Esophagus muscularis mucosa (tissue), 4 donors: ENCODE measurements around the gene SOX21. TPM values are rescaled to one million over a fixed set of nuclear protein-coding genes. Genes with fewer than 3 reads are reported as not detected.

ENCODE experiments used
- DNase-seq: peaks from one replicate; pipeline ENCODE4 v3.0.0-alpha.2; 2017; ENCODE audit errors: extremely low spot score
- H3K27ac ChIP-seq, 4 donors: fragments of 200-600 bp; sonication (generic); replicated peaks in 1 of 4; 1 replicate in 3 of 4; 2 replicates in 1 of 4; pipeline ENCODE4 v1.5.1; 2016 to 2019; ENCODE audit warnings: mild to moderate bottlenecking in 1 of 4
- H3K27me3 ChIP-seq, 4 donors: fragments of 200-600 bp; sonication (generic); one replicate each; pipeline versions ENCODE4 v1.5.1 to v1.6.0; 2016 to 2019
- H3K36me3 ChIP-seq, 4 donors: fragments of 200-600 bp; sonication (generic); one replicate each; pipeline ENCODE4 v1.5.1; 2016 to 2019
- H3K4me1 ChIP-seq, 4 donors: fragments of 200-600 bp; sonication (generic); one replicate each; pipeline ENCODE4 v1.5.1; 2016 to 2019
- H3K4me3 ChIP-seq, 4 donors: fragments of 200-600 bp; sonication (generic); 1 replicate in 2 of 4; 2 replicates in 2 of 4; pipeline ENCODE4 v1.5.1; 2016 to 2019; ENCODE audit warnings: mild to moderate bottlenecking in 4 of 4, moderate library complexity in 1 of 4
- H3K9me3 ChIP-seq, 4 donors: fragments of 200-600 bp; sonication (generic); 1 replicate in 3 of 4; 2 replicates in 1 of 4; pipeline ENCODE4 v1.5.1; 2016 to 2019
- CTCF ChIP-seq, 3 experiments: fragments of 200-600 bp in 2 of 3; fragments of 450-650 bp in 1 of 3; sonication (generic) in 2 of 3; IDR thresholded peaks; one replicate each; pipeline ENCODE4 v1.5.1; 2017 to 2019; ENCODE audit warnings: antibody characterized with exemption in 3 of 3, mild to moderate bottlenecking in 2 of 3, moderate library complexity in 1 of 3
- EP300 ChIP-seq: sonication (generic); formaldehyde crosslinking; IDR thresholded peaks from one replicate; pipeline ENCODE4 v1.6.1; 2017; ENCODE audit warnings: antibody characterized with exemption
- POLR2A ChIP-seq: fragments of 450-650 bp; IDR thresholded peaks from one replicate; pipeline ENCODE4 v1.6.1; 2017; ENCODE audit warnings: antibody characterized with exemption, moderate library complexity, mild to moderate bottlenecking, low read depth
- POLR2AphosphoS5 ChIP-seq, 2 donors: sonication (generic); formaldehyde crosslinking; IDR thresholded peaks; one replicate each; pipeline ENCODE4 v1.6.1; 2017; ENCODE audit warnings: antibody characterized with exemption in 2 of 2
- WGBS: methylation state at CpG from one replicate; pipeline ENCODE4 v1.1.5; 2018; 5-methylcytosine and 5-hydroxymethylcytosine counted together
- intact Hi-C: fragments of 100-400 bp; cut with DNase I; formaldehyde crosslinking; loops from one replicate; pipeline ENCODE4 v1.15.1; 2023
- small RNA-seq, 3 donors: library from RNA; depleted of rRNA; stranded (forward); fragments of <200 nt; gene quantifications; one replicate each; pipeline ENCODE3, GENCODE V24; 2016
- total RNA-seq, 4 donors: library from RNA; depleted of rRNA; stranded (reverse); fragments of >200 nt; gene quantifications; one replicate each; pipeline versions ENCODE4 v1.1.0 to v1.2.1, GENCODE V29; 2016

SOX21 gene
- total RNA-seq, 4 donors from 2014 or later, result not detected

- peaks cover 0 to under 1% (median 0%) of the 10 kb centered on the region in 4 donors for H3K9me3 ChIP-seq
- no peak for DNase-seq
- intact Hi-C loops, result no loop called here
- no peak overlapping the region for H3K4me3 ChIP-seq
- WGBS, result 65% methylated on average over 5 of the region's 5 CpGs
- H3K36me3 ChIP-seq, result no peaks in the 10 kb centered on the region
- TF ChIP-seq CTCF (IDR thresholded peaks at IDR 0.05), result no peak
- H3K4me1 ChIP-seq, result no peaks in the 10 kb centered on the region
- H3K27me3 ChIP-seq, result peaks cover 0 to 23% (median 3%) of the 10 kb centered on the region in 4 donors
- H3K27ac ChIP-seq, result no peak overlapping the region
These were observed 50.9 kb downstream of the SOX21 start for GRCh38 chr13:94661406-94661805.

GRCh38 chr13:94660695-94661326 is 51.5 kb downstream of the SOX21 start:
- Histone ChIP-seq H3K9me3 (peaks cover 0 to 5% (median 3%) of the 10 kb centered on the region in 4 donors), H3K27ac (no peak overlapping the region), H3K27me3 (peaks cover 0 to 17% (median 0%) of the 10 kb centered on the region in 4 donors), H3K4me3 (no peak overlapping the region), H3K36me3 (no peaks in the 10 kb centered on the region), H3K4me1 (no peaks in the 10 kb centered on the region)
- DNase-seq, result no peak
- TF ChIP-seq EP300 (no peak), CTCF (IDR thresholded peaks at IDR 0.05) (no peak), POLR2A (no peak), POLR2AphosphoS5 (IDR thresholded peaks at IDR 0.05) (no peak)
- intact Hi-C loops, result no loop called here
- WGBS, result 50% methylated on average over 6 of the region's 6 CpGs

Small RNA genes lying within 50 kb of the gene (small RNA-seq; reads per million reads assigned to genes)
- gene RN7SL585P, result 0 reads per million in 3 donors

Other genes starting within 250 kb of the SOX21 start
- 1 to 10 TPM in 1 of 4 donors, under 1 TPM in 3; under 0.01 to 1.5 (median 0.47) TPM for gene DCT, start 232.9 kb downstream of the SOX21 start, total RNA-seq
- 1 to 10 TPM; 3.7 to 7.5 (median 6.2) TPM for gene TGDS, start 116.4 kb downstream of the SOX21 start, total RNA-seq
- gene GPR180, start 110.7 kb downstream of the SOX21 start, total RNA-seq, result 1 to 10 TPM; 2.7 to 4.7 (median 4.4) TPM